ENCODE results near the gene EIF2S2. TPM values are rescaled to one million over a fixed set of nuclear protein-coding genes. Genes with fewer than 3 reads are reported as not detected.

EIF2S2 gene
- total RNA-seq, 2 experiments from 2014 or later = 21.8 to 23.2 TPM

DNA sequence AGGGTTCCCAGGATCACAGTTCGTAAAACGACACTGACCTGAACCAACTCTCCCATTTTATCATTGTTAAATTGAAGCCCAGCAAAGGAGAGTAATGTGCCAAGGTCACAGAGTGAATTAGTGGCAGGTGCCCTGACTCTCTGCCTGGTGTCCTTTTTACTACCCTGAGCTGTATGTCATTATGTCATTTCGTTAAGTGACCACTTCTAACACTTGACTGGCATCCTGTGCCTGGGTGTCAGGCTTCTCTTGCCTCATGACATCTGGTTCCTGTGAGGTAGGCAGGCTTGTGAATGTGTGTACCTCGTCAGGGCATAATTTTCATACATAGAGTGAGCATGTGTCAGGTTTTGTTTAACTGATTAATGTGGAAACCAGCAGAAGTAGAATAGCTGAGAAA lies 69.8 kb downstream of the EIF2S2 start:
- Mint-ChIP-seq H3K4me3 (no peak overlapping the region), H3K9me3 (no peaks in the 10 kb centered on the region), H3K27ac (peak overlapping the region; percentile 31), H3K27me3 (no peaks in the 10 kb centered on the region), H3K36me3 (ENCODE audit: low read depth) (peaks cover 39% of the 10 kb centered on the region), H3K4me1 (ENCODE audit: low read depth) (peaks cover 85% of the 10 kb centered on the region)
- H3K9me3 ChIP-seq (ENCODE audit: control insufficient read depth in 1 of 2, insufficient read depth in 1 of 2, low read length in 2 of 2) = no peaks in the 10 kb centered on the region
- no peak overlapping the region for H3K4me3 ChIP-seq (ENCODE audit: low read length)
- CTCF ChIA-PET = no interaction called here
- peaks cover 47% of the 10 kb centered on the region for H3K4me1 ChIP-seq (ENCODE audit: insufficient read depth, low read length)
- peaks cover 16% of the 10 kb centered on the region for H3K36me3 ChIP-seq (ENCODE audit: insufficient read depth, low read length)
- TF ChIP-seq, protein P1, sequence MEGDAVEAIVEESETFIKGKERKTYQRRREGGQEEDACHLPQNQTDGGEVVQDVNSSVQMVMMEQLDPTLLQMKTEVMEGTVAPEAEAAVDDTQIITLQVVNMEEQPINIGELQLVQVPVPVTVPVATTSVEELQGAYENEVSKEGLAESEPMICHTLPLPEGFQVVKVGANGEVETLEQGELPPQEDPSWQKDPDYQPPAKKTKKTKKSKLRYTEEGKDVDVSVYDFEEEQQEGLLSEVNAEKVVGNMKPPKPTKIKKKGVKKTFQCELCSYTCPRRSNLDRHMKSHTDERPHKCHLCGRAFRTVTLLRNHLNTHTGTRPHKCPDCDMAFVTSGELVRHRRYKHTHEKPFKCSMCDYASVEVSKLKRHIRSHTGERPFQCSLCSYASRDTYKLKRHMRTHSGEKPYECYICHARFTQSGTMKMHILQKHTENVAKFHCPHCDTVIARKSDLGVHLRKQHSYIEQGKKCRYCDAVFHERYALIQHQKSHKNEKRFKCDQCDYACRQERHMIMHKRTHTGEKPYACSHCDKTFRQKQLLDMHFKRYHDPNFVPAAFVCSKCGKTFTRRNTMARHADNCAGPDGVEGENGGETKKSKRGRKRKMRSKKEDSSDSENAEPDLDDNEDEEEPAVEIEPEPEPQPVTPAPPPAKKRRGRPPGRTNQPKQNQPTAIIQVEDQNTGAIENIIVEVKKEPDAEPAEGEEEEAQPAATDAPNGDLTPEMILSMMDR (IDR thresholded peaks at IDR 0.05) = no peak
- POLR2A ChIA-PET = interaction anchor here (0.7 kb wide), 1 partner anchor 54 kb away, joined by 3 read pairs; no protein-coding TSS in a partner anchor
- intact Hi-C loops (cut with DNase I, micrococcal nuclease) = no loop called here
- no peak overlapping the region for H3K27ac ChIP-seq (ENCODE audit: low read depth in 1 of 2, low read length in 2 of 2)
- DNase-seq = no peak
- peak; percentile 78 for ATAC-seq (ENCODE audit: poor library complexity)
- no peaks in the 10 kb centered on the region for H3K27me3 ChIP-seq (ENCODE audit: control insufficient read depth in 1 of 2, insufficient read depth in 2 of 2, low read length in 2 of 2)

DNA sequence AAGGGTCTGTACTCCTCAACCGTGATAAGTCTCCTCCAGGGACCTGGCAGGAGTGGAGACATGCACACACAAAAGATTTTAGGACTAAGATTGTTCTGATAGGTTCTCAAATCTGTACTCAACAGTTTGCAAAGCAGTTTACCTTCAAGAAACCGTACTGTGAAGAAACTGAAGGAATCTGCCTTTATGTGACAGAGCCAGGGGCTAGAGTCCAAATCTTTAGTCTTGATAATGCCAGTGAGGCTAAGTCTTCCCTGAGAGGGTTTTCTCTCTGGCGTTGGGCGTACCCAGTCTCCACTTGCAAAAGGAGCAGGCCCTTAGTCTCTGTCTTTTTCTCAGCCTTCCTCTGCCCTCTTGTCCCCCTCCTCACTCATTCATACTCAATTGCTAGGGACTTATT lies 70.8 kb downstream of the EIF2S2 start:
- Mint-ChIP-seq H3K4me1 (ENCODE audit: low read depth) (peaks cover 88% of the 10 kb centered on the region), H3K4me3 (no peak overlapping the region)

DNA sequence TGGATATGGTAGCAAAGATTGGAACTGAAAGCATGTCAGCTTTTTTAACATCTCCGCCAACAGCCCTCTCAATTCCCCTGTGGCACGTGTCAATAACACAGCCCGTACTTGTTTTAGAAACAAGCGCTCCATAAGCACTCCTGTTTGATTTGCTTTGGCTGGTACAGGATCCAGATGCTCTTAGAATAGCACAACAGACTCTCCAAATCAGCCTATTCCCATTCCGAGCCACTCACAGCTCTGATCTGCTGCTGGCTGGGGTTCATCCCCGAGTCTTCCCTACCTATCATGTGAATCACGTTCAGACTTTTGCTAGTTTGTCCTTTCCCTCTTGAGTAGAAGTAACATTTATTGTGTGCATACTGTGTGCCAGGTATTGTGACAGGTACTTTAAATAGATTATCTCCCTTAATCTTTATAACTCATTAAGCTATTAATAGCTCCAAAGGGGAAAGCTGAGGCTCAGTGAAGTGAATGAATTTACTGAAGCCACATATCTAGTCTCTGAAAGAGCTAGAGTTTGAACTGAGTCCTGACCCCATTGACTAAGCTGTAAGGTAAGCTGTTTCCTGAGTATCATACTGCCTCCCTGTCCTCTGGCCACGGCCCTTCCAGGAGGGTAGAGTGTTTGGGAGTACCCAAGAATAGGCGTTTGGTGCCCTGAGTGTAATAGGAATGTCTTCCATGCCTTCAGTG lies 71.6 kb downstream of the EIF2S2 start:
- CTCF ChIA-PET = interaction anchor here (1.2 kb wide), 1 partner anchor 29 kb away, joined by 3 read pairs; no protein-coding TSS in a partner anchor
- Mint-ChIP-seq H3K4me3 (no peak overlapping the region), H3K27ac (peak overlapping the region; percentile 48)

More for the DNA sequence above, 70.8 kb downstream of the EIF2S2 start:
- ATAC-seq (ENCODE audit: poor library complexity) = no peak
- Mint-ChIP-seq H3K9me3 (no peaks in the 10 kb centered on the region), H3K27ac (peak overlapping the region; percentile 48), H3K27me3 (no peaks in the 10 kb centered on the region), H3K36me3 (ENCODE audit: low read depth) (peaks cover 33% of the 10 kb centered on the region)
- no peak for DNase-seq
- no peak overlapping the region for H3K4me3 ChIP-seq (ENCODE audit: low read length)
- H3K27me3 ChIP-seq (ENCODE audit: control insufficient read depth in 1 of 2, insufficient read depth in 2 of 2, low read length in 2 of 2) = no peaks in the 10 kb centered on the region
- H3K27ac ChIP-seq (ENCODE audit: low read depth in 1 of 2, low read length in 2 of 2) = no peak overlapping the region
- H3K4me1 ChIP-seq (ENCODE audit: insufficient read depth, low read length) = peaks cover 47% of the 10 kb centered on the region
- ChIA-PET CTCF (no interaction called here), POLR2A (interaction anchor here (1.3 kb wide), 1 partner anchor 48 kb away, joined by 3 read pairs; the partner anchor contains the start of gene RALY)
- no peaks in the 10 kb centered on the region for H3K9me3 ChIP-seq (ENCODE audit: control insufficient read depth in 1 of 2, insufficient read depth in 1 of 2, low read length in 2 of 2)
- H3K36me3 ChIP-seq (ENCODE audit: insufficient read depth, low read length) = peaks cover 14% of the 10 kb centered on the region
- TF ChIP-seq, protein P1 (IDR thresholded peaks at IDR 0.05) = no peak
- intact Hi-C loops (cut with DNase I, micrococcal nuclease) = no loop called here

More for the DNA sequence above, 71.6 kb downstream of the EIF2S2 start:
- TF ChIP-seq, protein P1 (IDR thresholded peaks at IDR 0.05) = no peak
- no peak for ATAC-seq (ENCODE audit: poor library complexity)
- Histone ChIP-seq H3K27ac (ENCODE audit: low read depth in 1 of 2, low read length in 2 of 2) (no peak overlapping the region), H3K9me3 (ENCODE audit: control insufficient read depth in 1 of 2, insufficient read depth in 1 of 2, low read length in 2 of 2) (no peaks in the 10 kb centered on the region), H3K27me3 (ENCODE audit: control insufficient read depth in 1 of 2, insufficient read depth in 2 of 2, low read length in 2 of 2) (no peaks in the 10 kb centered on the region), H3K36me3 (ENCODE audit: insufficient read depth, low read length) (peaks cover 12% of the 10 kb centered on the region), H3K4me3 (ENCODE audit: low read length) (no peak overlapping the region), H3K4me1 (ENCODE audit: insufficient read depth, low read length) (peaks cover 43% of the 10 kb centered on the region)
- POLR2A ChIA-PET = interaction anchor here (1.3 kb wide), 1 partner anchor 47 kb away, joined by 3 read pairs; the partner anchor contains the start of gene RALY
- Mint-ChIP-seq H3K27me3 (no peaks in the 10 kb centered on the region), H3K4me1 (ENCODE audit: low read depth) (peaks cover 88% of the 10 kb centered on the region), H3K9me3 (no peaks in the 10 kb centered on the region), H3K36me3 (ENCODE audit: low read depth) (peaks cover 26% of the 10 kb centered on the region)
- no peak for DNase-seq
- intact Hi-C loops (cut with DNase I, micrococcal nuclease) = no loop called here

Small RNAs within 50 kb of the gene (microRNA-seq; reads per million reads assigned to microRNA genes)
- gene MIR4755 (ENCODE audit: borderline microRNAs expressed, borderline replicate concordance) = not detected

Other genes starting within 250 kb of the EIF2S2 start
- 100 to 1,000 TPM; 112 TPM for gene RALY, start 118.3 kb downstream of the EIF2S2 start, total RNA-seq
- gene ASIP, start 129.2 kb upstream of the EIF2S2 start, total RNA-seq = not detected
- 10 to 100 TPM; 16.7 to 16.9 TPM for gene AHCY, start 191.1 kb upstream of the EIF2S2 start, total RNA-seq

Measured in CD4-positive, alpha-beta T cell (primary cell).